C4-2B (cell line): ENCODE results near the gene LIN28B.

Experiments
- H3K27ac ChIP-seq: fragments of 450-650 bp; 2 replicates; pipeline ENCODE4 v1.5.1; 2017
- ZFX ChIP-seq: fragments of 450-650 bp; IDR thresholded peaks from 2 replicates; pipeline ENCODE4 v1.6.1; 2017
- TF ChIP-seq, protein P1 (sequence below): fragments of 450-650 bp; conservative IDR thresholded peaks from 2 replicates; pipeline ENCODE4 v1.5.1; 2017; ENCODE audit warnings: mild to moderate bottlenecking

The LIN28B gene

DNA sequence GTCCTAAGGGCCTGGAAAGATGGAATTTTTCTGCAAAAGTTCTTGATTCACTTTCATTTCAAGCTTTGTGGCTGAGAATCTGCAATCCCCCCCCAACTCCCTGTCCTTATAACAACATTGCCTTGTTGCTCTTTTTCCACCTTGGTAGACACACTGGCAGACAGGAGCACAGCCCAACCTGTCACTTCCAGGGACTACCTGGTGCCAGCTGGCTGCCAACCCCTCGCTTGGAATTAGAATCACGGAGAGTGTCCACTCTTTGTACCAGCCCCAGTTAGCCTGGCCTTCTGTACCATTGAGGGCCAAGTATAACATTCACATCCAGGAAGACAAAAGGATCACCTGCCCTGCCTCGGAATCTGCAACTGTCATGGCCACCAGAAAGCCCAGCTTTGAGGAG is 148.2 kb downstream of the LIN28B start:
- TF ChIP-seq, protein P1, sequence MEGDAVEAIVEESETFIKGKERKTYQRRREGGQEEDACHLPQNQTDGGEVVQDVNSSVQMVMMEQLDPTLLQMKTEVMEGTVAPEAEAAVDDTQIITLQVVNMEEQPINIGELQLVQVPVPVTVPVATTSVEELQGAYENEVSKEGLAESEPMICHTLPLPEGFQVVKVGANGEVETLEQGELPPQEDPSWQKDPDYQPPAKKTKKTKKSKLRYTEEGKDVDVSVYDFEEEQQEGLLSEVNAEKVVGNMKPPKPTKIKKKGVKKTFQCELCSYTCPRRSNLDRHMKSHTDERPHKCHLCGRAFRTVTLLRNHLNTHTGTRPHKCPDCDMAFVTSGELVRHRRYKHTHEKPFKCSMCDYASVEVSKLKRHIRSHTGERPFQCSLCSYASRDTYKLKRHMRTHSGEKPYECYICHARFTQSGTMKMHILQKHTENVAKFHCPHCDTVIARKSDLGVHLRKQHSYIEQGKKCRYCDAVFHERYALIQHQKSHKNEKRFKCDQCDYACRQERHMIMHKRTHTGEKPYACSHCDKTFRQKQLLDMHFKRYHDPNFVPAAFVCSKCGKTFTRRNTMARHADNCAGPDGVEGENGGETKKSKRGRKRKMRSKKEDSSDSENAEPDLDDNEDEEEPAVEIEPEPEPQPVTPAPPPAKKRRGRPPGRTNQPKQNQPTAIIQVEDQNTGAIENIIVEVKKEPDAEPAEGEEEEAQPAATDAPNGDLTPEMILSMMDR, result no peak
- no peak for TF ChIP-seq ZFX
- no peak overlapping the region for H3K27ac ChIP-seq

- no peak for TF ChIP-seq ZFX
- TF ChIP-seq, protein P1, result no peak
- no peak overlapping the region for H3K27ac ChIP-seq
These were observed 149.4 kb downstream of the LIN28B start for GRCh38 chr6:105106260-105106659.

- H3K27ac ChIP-seq, result no peak overlapping the region
- TF ChIP-seq, protein P1, result no peak
- TF ChIP-seq ZFX, result no peak
These were observed 150.3 kb downstream of the LIN28B start for GRCh38 chr6:105107207-105107606.

DNA sequence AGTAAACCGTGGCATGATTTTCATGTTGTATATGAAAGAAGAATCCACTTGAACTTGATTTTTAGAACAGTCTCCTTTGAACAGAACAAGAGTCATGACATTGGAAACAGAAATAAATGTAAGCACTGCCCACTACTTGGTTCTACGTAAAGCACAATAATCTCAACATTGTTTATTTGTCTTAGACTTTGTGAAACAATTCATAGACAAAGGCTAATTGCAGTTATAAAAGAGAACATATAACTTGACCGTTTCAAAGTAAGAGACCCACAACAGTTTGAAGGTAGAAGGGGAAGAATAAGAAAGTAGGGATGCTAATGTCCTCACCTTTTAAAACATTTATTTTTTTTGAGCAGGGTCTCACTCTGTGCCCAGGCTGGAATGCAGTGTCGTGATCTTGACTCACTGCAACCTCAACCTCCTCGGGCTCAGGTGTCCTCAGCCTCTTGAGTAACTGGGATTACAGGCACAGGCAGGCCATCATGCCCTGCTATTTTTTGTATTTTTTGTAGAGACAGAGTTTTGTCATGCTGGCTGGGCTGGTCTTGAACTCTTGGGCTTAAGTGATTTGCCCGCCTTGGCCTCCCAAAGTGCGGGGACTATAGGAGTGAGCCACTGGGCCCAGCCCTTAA is 151.8 kb downstream of the LIN28B start:
- TF ChIP-seq, protein P1, result no peak
- no peak for TF ChIP-seq ZFX
- H3K27ac ChIP-seq, result no peak overlapping the region

- TF ChIP-seq, protein P1, result no peak
- no peak for TF ChIP-seq ZFX
These were observed 153.3 kb downstream of the LIN28B start for GRCh38 chr6:105109955-105110895.

GRCh38 chr6:105111105-105111504 is 154.2 kb downstream of the LIN28B start:
- no peak overlapping the region for H3K27ac ChIP-seq
- TF ChIP-seq, protein P1, result no peak
- TF ChIP-seq ZFX, result no peak

More at GRCh38 chr6:105109955-105110895, 153.3 kb downstream of the LIN28B start:
- no peak overlapping the region for H3K27ac ChIP-seq

- TF ChIP-seq, protein P1, result no peak
- TF ChIP-seq ZFX, result no peak
These were observed 155.0 kb downstream of the LIN28B start for GRCh38 chr6:105111871-105112270.

More at GRCh38 chr6:105111871-105112270, 155.0 kb downstream of the LIN28B start:
- H3K27ac ChIP-seq, result no peak overlapping the region
